HG03108 (cell line): ENCODE data around the gene CCDC201.
A peak's percentile ranks its signal among the peaks of the same experiment; 100 is the strongest.

Experiments
- ATAC-seq: cut with Tn5 transposase; IDR thresholded peaks from one replicate; pipeline ENCODE4 v1.9.1; 2021; ENCODE audit warnings: moderate library complexity; ENCODE audit not compliant: unreplicated experiment

Gene CCDC201, protein sequence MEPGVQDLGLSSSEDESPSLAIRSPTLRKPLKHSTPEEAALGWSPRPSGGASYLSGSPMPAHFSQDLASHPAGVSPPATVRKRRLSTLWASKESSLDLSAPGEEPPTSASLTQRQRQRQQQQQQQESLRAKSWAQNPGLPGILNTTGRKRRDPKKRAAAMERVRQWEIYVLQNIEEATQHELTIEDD

GRCh38 chr7:45873035-45873354, at the start of gene CCDC201:
Gene CCDC201 (minus strand): TSS chr7:45873082. CDS start chr7:45873007, 75 bp downstream.
- ATAC-seq = no peak

GRCh38 chr7:45921699-45922519, 49.0 kb upstream of the CCDC201 start:
- ATAC-seq = no peak

DNA sequence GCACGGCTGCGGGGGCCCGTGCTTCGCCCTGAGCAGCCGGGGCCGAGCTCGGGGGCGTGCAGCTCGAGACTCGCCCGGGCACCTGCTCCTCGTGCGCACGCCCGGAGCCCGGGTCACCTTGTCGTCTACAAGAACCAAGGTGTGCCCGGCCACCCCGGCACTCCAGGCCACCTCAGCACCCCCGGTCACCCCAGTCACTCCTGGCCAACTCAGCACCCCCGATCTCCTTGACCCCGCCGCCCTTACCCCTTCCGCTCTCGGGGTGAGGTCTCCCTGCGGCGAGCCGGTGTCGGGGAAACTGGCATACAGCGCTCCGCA, 48.5 kb upstream of the CCDC201 start:
- no peak for ATAC-seq

DNA sequence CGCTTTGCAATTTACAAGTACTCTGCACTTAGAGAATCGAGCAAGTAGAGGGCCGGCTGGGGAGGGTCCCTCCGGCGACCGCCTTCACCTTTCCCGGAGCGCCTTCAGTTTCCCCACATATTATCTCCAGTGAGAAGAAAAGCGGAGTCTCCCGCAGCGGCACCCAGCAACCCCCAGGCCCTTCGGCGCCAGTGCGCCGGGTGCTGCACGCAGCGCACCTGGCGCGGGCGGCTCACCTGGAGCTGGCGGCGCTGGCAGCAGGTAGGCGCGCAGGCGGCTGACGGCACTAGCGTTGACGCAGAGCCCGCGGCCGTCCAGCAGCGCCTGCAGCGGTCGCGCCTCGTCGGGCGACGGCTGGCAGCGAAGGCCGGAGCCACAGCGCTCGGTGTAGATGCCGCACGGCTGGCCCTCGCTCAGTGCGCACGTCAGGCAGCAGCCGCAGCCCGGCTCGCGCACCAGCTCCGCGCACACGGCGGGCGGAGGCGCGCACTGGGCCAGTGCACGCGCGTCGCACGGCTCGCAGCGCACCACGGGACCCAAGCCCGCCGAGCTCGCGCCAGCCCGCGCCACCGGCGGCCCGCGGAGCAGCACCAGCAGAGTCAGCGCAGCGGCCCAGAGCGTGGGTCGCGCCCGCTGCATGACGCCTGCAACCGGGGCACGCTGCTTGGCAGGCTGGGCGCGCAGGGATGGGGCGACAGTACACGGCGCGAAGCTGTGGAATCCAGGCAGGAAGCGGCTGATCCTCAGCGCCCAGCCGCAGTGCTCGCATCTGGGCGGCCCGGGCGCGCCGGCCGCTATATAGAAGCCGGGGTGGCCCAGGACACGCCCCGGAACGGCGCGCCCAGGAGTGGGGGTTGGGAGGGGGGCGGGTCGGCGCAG, 47.9 kb upstream of the CCDC201 start, which contains the start of gene IGFBP3:
TSS of gene IGFBP3 (minus strand) at position 771 of the 879 bp plus-strand sequence. CDS start at position 639, 132 bp downstream.
- no peak for ATAC-seq

GRCh38 chr7:45919993-45920459, 47.1 kb upstream of the CCDC201 start:
- ATAC-seq = no peak

GRCh38 chr7:45919231-45919784, 46.4 kb upstream of the CCDC201 start:
- no peak for ATAC-seq

DNA sequence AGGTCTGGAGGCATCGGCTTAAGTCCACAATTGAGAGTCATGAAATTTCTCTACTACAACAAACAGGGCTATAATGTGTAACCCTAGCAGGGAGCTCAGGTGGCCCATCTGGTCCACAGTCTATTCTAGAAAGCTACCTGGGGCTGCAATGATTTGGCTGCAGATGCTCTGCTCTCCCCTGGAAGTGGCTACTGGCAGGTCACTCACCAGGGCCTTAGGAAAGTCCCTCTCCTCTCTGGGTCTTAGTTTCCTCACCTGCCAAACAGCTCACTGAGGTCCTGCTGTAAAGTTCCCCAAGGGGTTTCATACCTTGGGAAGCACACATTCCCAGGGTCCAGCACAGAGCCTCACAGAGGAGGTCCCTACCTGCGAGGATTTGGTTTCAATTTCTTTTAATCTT, 45.7 kb upstream of the CCDC201 start:
- no peak for ATAC-seq

- ATAC-seq = peak; percentile 52
Measured at GRCh38 chr7:45917658-45918057, 44.8 kb upstream of the CCDC201 start.

DNA sequence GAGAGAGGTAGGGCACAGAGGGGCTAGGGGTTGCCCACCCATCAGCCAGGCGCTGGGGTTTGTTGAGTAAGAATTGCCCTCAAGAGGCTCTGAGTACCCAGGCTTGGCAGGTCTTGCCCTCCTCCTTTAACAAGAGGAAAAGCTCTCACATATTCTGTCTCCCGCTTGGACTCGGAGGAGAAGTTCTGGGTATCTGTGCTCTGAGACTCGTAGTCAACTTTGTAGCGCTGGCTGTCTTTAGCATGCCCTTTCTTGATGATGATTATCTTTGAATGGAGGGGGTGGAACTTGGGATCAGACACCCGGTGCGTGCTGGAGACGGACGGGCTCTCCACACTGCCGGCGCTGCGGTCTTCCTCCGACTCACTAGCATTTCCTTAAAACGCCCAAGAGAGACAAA, 44.2 kb upstream of the CCDC201 start:
- no peak for ATAC-seq

DNA sequence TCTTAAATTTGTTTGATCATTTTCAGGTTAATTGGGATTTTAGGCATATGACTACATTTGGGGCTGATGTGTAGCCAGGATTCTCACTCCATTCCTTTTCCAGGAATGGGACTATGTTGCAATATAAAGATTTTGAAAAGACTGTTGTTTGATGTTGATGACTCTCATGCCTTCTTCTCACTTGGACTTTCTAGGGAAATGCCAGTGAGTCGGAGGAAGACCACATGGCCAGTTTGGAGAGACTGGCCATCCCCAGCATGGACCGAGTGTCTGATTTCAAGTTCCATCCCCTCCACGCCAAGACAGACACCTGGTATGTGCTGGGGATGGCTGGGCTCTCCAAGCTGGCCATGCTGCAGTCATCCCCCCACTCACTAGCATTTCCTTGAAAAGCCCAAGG, 42.7 kb upstream of the CCDC201 start:
- no peak for ATAC-seq

GRCh38 chr7:45914911-45915310, 42.0 kb upstream of the CCDC201 start:
- ATAC-seq = no peak

DNA sequence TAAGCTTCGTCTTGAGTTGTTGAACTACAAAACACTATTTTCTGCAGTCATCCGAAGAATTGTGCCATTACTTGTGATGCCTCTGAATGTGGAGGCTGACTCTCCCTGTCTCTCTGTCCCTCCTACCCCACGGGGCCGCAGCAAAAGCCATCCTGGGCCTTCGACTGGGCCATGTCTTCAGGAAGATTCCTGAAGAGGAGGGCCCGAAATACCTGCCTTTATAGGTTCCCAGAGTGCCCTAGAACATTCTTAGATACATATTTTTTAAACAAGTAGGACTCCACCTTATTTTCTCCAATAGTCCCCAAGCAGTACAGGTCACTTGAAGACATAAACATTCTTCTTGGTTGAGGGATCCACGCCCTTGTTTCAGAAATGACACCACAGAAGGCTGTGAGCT, 40.1 kb upstream of the CCDC201 start:
- no peak for ATAC-seq

- ATAC-seq = no peak
Measured at GRCh38 chr7:45911311-45911710, 38.4 kb upstream of the CCDC201 start.

DNA sequence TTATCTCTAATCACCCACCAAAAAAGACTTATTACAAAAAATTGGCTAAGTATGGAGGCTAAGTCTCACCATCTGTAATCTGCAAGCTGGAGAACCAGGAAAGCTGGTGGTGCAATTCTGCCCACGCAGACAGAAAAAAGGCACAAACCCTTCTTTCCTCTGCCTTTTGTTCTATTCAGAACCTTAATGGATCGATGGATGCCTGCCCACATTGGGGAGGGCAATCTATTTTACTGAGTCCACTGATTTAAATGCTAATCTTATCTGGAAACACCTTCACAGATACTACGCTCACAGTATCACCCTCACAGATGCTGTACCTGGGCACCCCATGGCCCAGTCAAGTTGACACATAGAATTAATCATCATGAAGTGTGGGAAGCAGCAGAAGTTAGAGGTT, 38.0 kb upstream of the CCDC201 start:
- no peak for ATAC-seq

GRCh38 chr7:45909561-45909960, 36.7 kb upstream of the CCDC201 start:
- ATAC-seq = no peak

DNA sequence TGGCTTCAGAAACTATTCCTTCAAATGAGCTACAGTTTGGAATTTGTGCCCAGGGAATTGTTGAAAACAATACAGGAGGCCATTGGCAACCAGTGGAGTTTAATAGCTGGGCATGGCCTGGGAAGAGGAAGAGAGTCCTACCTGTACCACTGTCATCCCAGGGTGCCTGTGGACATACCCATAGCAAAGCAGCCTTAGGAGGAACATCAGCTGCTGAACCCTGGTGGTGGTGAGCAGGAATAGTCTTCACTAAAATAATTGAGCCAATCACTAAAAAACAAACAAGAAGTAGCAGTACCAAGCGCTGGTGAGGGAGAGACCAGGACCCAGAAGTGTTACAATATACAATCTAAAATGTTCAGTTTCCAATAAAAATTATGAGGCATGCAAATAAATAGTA, 29.9 kb upstream of the CCDC201 start:
- no peak for ATAC-seq

DNA sequence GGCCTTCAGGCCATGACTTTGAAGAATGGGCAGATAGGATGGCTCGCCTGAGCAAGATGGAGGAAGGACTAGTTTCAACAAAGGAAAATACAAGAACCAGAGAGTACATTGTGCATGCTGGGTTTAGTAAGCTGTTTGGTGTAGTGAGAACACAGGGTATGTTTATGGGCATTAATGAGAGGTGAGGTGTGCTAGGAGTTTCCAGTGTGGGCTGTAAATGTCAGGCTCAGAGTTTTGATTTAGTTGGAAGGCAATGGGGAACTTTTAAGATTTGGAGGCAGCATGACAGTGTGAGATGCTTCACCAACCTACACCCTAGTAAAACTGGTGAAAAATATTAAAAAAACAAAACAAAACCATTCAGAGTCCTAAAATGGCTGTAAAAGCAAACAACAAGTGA, 28.7 kb upstream of the CCDC201 start:
- ATAC-seq = no peak

GRCh38 chr7:45898222-45898621, 25.3 kb upstream of the CCDC201 start:
- no peak for ATAC-seq

GRCh38 chr7:45897042-45897690, 24.3 kb upstream of the CCDC201 start:
- no peak for ATAC-seq

- no peak for ATAC-seq
Measured at GRCh38 chr7:45894665-45895062, 21.8 kb upstream of the CCDC201 start.
